IPS-18c (cell line): ENCODE measurements around the gene ZNF91.
"Not testable (repeated sequence)": the region's sequence is repeated elsewhere in the genome, so short reads cannot be mapped to it uniquely, and the experiment has no call there.

Experiments
- H3K4me3 ChIP-seq: 2 replicates; pipeline ENCODE4 v1.7.0; 2013; ENCODE audit warnings: low read depth, mild to moderate bottlenecking, low read length, moderate library complexity; ENCODE audit not compliant: insufficient read depth
- H3K9me3 ChIP-seq: one replicate; pipeline ENCODE4 v1.6.1; 2013; ENCODE audit warnings: mild to moderate bottlenecking, low read length, moderate library complexity; ENCODE audit not compliant: control insufficient read depth, insufficient read depth

ZNF91 gene

DNA sequence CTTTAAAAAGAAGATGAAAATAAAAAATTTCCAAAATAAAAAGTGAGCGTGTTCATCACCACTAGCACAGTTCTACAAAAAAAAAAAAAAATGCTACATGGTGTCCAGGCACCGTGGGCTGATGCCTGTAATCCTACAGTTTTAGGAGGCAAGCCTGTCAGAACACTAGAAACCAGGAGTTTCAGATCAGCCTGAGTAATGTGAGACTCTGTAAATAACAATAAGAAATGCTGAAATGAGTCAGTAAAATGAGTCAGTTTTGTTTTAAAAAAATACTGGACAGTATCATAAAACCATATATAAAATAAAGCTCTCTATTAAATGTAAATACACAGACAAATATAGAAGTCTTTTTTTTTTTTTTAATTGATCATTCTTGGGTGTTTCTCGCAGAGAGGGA, 30.0 kb downstream of the ZNF91 start:
- Histone ChIP-seq H3K4me3 (no peak overlapping the region), H3K9me3 (peaks cover 29% of the 10 kb centered on the region)

DNA sequence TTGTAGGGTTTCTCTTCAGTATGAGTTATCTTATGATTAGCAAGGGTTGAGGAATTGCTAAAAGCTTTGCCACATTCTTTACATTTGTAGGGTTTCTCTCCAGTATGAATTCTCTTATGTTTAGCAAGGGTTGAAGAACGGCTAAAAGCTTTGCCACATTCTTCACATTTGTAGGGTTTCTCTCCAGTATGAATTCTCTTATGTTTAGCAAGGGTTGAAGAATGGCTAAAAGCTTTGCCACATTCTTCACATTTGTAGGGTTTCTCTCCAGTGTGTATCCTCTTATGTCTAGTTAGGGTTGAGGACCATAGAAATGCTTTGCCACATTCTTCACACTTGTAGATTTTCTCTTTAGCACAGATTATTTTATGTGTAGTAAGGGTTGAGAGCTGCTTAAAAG, 33.4 kb downstream of the ZNF91 start:
- H3K9me3 ChIP-seq, result peaks cover 26% of the 10 kb centered on the region
- H3K4me3 ChIP-seq, result not testable (repeated sequence)

DNA sequence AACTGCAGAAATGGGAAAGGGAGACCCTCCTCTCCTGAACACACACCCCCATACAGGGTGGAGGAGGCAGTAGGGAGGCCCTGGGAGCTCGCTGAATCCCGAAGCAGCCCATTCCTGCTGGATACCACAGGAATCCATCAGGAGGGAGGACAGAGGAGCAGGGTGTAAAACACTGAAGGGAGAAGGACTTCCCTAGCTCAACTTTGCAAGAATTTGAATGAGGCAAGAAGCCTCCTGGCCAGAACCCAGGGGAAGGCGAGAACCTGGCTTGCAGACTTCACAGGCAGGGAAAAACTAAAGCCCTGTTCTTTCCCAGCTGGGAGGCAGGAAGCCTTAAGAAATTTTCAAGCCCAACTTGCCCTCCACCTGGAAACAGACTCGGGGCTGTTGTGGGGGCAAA, 43.5 kb downstream of the ZNF91 start:
- peaks cover 32% of the 10 kb centered on the region for H3K9me3 ChIP-seq
- no peak overlapping the region for H3K4me3 ChIP-seq

DNA sequence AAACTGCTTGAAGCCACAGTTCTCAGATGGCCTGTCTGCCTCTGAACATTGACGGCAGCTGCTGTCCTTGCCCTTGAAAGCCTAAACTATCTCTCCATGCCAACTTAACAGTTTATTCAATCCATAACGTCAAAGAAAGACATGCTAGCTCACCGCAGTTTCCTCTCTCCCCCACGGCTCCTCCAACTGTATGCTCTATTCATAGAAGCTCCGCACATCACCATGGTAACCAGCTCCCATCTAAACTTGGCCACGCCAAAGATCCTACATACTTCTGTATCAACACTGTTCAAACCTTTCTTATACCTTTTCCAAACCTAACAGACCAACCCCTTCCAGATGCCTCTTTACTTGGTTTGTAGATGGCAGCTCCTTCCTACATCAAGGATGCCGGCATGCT, 48.6 kb downstream of the ZNF91 start:
- peaks cover 24% of the 10 kb centered on the region for H3K9me3 ChIP-seq
- no peak overlapping the region for H3K4me3 ChIP-seq

DNA sequence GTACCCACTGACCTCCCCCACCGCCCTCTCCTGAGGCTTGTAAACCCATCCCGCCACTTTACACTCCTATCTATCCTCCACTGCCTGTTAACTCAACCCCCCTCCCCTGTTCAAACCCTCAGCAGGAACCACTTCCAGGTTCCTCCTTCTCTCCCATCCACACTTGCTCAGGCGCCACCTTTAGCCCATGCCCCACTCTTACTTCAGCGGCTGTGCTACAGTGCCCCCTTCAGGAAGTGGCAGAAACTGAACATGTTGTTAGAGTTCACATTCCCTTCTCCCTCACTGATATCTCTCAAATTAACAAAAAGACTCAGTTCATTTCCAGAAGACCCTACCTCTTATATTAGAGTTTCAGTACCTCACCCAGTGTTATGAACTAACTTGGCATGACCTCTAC, 49.4 kb downstream of the ZNF91 start:
- H3K4me3 ChIP-seq, result no peak overlapping the region
- peaks cover 22% of the 10 kb centered on the region for H3K9me3 ChIP-seq

DNA sequence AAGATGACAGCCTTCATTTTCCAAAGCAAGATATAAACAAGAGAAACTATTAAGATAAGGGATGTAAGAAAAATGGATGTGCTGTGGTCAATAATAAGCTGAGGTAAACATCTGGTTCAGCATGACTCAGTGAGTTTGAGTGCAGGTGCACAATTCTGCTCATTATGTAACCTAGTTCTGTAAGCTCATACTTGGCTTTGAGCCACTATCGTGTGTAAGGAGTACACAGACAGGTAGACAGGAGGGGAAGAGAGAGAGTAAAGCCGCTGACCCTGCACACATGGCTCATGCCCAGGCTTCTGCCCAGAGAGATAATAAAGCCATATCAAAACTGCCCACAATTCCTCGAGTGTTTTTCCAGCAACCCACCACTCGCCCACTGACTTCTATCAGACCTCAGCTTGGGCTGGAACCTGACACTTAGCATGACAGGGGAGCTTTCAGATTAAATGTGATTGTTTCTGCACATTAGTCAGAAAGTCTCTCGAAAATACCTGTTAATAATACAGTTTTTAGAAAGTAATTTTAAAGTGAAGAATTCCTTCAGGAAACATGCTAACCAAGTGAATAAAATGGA, 51.7 kb downstream of the ZNF91 start:
- Histone ChIP-seq H3K4me3 (no peak overlapping the region), H3K9me3 (peaks cover 12% of the 10 kb centered on the region)

DNA sequence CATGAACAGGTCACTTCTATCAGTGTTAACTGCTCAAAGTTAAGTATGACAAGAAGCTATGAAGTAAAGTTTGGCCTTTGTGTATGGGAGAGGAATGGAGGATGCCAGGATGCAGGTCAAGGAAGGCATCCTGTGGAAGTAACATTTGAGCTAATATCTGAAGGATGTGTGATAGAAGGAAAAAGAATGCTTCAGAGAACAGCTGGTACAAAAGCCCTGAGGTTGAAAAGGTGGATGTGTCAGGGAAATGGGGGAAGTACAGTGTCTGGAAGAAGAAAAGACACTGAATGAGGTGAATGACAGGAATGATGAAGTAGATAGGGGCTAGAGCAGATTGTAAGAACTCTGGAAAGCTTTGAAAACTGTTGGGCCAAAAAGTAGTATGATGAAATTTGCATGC, 67.1 kb downstream of the ZNF91 start:
- H3K4me3 ChIP-seq, result no peak overlapping the region
- no peaks in the 10 kb centered on the region for H3K9me3 ChIP-seq

DNA sequence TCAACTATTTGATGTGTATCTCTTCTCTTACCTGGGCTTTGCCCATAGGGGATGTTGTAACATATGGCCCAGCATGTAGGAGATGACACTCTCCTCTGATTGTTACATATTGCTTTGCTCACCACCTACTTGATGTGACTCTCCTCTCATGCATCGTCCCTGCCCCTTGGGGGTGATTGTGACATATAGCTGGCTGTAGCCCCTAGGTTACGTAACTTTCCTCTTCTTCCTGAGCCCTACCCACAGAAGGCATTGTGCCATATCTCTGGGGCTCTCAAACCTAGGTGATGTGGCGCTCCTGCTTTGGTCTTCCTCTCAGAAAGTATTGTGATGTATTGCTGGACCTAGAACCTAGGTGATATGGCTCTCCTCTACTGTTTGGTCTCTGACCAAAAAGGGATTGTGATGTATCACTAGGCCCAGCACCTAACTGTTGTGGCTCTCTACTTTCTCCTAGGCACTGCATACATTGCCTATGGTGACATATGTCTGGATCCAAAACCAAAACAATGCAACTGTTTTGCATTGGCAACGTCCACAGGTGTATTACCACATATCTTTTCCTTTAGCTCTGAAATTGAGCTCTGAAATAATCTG, 73.2 kb downstream of the ZNF91 start:
- Histone ChIP-seq H3K4me3 (no peak overlapping the region), H3K9me3 (peaks cover 2% of the 10 kb centered on the region)

DNA sequence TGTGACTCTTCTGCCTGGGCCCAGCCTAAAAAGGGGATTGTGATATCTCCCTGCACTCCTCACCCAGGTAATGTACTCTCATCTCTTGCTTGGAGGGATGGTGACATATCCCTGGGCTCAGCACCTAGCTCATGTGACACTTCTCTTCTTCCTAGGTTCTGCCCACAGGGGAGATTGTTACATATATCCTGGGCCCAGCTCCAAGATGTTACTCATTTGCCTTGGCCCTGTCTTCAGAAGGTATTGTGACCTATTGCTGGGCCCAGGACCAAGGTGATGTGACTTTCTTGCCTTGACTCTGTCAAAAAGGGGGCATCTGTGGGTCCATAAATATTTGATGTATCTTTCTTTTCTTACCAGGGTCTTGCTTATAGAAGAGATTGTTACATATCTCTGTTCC, 73.9 kb downstream of the ZNF91 start:
- not testable (repeated sequence) for H3K4me3 ChIP-seq

DNA sequence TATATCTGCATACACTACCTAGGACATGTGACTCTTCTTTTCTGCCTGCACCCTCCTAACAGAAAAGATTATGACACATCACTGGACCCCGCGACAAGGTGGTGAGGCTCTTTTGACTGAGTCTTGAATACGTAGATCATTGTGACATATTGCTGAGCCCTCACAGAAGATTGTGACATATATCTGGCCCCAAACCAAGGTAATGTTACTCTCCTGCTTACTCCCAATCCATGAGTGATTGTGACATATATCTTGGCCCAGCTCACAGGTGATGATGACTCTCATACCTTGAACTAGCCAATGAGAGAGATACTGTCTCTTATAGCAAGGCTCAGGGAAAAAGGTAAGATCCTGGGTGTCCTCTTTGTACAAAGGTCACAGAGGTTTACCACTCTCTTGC, 75.7 kb downstream of the ZNF91 start:
- H3K4me3 ChIP-seq, H3K9me3 ChIP-seq: not testable (repeated sequence)

More for the DNA sequence above, 73.9 kb downstream of the ZNF91 start:
- H3K9me3 ChIP-seq, result not testable (repeated sequence)

DNA sequence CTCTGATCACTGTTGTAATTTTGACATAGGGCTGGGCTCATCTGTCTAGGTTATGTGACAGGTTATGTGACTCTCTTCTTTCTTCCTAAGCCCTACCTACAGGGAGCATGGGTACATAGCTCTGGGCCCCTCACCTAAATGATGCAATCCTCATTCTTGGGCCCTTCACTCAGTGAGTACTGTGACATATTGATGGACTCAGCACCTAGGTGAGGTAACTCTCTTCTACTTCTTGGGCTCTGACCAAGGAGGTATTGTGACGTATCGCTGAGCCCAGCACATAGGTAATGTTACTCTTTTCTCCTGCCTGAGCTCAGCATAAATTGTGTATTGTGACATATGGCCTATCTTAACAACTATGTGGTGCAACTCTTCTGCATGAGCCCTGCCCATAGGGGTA, 76.3 kb downstream of the ZNF91 start:
- H3K9me3 ChIP-seq, H3K4me3 ChIP-seq: not testable (repeated sequence)

DNA sequence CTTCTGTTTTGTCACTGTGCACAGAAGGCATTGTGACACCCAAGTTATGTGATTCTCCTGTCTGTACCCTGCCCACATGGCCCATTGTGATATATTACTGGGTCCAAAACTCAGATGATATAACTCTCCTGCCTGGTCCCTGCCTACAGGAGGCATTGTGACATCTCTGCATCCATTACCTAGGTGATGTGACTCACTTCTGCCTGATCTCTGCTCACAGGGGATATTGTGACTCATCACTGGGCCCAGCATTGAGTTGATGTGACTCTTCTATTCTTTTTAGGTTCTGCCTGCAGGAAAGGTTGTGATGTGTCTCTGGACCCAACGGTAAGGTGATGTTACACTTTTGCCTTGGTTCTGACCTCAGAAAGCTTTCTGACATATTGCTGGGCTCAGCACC, 77.1 kb downstream of the ZNF91 start:
- Histone ChIP-seq H3K4me3 (no peak overlapping the region), H3K9me3 (peaks cover 2% of the 10 kb centered on the region)

DNA sequence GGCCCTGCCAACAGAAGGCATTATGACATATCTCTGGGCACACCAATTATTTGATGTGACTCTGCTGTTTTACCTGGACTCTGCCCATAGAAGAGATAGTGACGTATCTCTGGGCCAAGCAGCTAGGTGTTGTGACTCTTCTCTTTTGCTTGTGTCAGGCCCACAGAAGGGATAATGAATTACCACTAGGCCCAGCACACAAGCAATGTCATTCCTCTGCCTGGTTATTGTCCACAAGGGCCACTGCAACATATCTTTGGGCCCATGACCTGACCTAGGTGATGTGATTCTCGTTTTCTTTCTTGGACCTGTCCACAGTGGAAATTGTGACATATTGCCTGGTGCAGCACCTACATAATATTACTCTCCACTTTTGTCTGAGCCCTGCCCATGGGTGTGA, 80.0 kb downstream of the ZNF91 start:
- Histone ChIP-seq H3K4me3 (no peak overlapping the region; the same call in 1 of the 2 replicates), H3K9me3 (peaks cover 2% of the 10 kb centered on the region)

DNA sequence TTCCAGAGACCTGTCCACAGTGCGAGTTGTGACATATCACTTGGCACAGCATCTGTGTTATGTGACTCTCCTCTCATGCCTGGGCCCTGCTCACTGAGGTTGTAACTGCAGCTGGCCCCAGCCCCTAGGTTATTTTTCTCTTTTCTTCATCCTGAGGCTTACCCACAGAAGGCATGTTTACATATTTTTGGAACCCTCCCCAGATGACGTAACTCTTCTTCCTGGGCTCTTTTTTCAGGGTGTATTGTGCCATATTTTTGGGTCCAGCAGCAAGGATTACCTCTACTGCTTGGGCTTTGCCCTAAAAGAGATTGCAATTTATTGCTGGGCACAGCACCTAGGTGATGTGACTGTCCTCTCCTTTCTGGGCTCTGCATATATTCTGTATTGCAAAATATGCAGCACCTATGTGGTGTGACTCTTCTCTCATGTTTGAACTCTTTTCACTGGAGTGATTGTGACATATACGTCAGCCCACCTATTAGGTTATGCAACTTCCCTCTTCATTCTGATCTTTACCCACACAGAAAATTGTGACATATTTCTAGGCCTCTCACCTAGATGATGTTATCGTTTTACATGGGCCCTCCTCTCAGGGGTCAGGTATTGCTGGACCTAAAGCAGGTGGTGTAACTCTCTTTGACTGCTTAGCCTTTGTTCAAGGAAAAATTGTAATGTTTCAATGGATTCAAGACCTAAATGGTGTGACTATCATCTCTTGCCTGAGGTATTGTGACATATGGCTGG, 80.6 kb downstream of the ZNF91 start:
- Histone ChIP-seq H3K4me3 (no peak overlapping the region), H3K9me3 (peaks cover 2% of the 10 kb centered on the region)

DNA sequence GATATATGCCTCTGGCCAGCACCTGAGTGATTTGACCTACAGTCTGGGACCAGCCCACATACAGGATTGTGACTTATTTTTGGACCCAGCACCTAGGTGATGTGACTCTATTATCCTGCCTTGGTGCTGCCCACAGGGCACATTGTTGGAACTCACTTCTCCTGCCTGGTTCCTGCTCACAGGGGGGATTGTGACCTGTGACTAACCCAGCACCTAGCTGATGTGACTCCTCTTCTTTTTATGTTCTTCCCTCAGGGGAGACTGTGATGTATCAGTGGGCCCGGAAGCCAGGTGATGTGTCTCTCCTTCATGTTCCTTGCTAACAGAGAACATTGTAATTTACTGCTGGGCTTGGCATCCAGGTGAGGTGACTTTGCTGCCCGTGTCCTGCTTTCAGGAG, 82.1 kb downstream of the ZNF91 start:
- Histone ChIP-seq H3K9me3 (peaks cover 2% of the 10 kb centered on the region), H3K4me3 (no peak overlapping the region)

DNA sequence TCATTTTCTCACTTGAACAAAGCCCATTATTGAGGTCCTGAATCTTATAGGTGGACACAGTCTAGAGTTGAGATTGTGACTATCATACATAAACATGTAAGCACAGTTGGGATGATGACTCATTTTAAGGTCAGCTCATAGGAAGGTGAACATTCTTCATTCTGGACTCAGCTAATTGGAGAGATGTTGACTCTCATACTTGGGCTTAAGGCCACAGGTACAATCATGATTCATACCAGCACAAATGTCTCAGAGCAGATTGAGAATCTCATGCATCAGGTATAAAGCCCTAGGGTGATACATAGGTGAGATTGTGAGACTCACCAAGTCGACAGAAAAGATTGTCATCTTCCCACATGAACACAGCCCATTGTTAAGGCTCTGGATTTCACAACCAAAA, 82.8 kb downstream of the ZNF91 start:
- Histone ChIP-seq H3K4me3 (no peak overlapping the region), H3K9me3 (no peaks in the 10 kb centered on the region)

DNA sequence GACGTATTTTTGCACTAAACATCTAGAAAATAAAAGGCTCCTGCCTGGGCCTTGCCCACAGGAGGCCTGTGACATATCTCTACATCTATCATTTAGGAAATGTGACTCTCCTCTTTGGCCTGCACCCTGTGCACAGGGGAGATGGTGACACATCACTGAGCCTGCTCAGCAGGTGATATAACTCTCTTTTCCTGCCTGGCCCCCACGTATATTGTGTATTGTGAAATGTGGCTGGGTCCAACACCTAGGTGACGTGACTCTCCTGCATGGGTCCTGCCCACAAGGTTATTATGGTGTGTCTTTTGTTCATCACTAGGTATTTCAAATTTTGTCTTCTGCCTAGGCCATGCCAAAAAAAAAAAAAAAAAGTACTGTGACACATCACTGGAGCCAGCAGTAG, 83.7 kb downstream of the ZNF91 start:
- Histone ChIP-seq H3K9me3 (no peaks in the 10 kb centered on the region), H3K4me3 (no peak overlapping the region)

DNA sequence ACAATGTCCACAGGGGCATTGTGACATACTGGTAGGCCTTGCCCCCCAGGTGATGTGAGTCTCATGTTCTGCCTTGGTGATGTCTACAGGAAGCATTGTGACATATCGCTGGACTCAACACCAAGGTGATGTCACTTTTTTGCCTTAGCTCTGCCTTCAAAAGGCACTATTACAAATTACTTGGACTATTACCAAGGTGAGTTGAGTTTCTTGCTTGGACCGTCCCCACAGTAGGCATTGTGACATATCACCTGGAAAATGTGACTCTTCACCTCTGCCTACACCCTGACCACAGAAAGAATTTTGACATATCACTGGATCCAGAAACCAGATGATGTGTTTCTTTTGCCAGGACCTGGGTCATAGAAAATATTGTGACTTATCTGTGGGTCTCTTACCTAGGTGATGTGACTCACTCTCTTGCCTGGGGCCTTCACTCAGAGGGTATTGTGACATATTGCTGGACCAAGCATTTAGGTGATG, 84.5 kb downstream of the ZNF91 start:
- H3K9me3 ChIP-seq, result no peaks in the 10 kb centered on the region
- no peak overlapping the region for H3K4me3 ChIP-seq
